ENCODE measurements around the gene SLC13A3. TPM values are rescaled to one million over a fixed set of nuclear protein-coding genes. Genes with fewer than 3 reads are reported as not detected.

Gene SLC13A3
- total RNA-seq, 4 donors from 2014 or later: 5.7 to 11.6 (median 9.3) TPM

DNA sequence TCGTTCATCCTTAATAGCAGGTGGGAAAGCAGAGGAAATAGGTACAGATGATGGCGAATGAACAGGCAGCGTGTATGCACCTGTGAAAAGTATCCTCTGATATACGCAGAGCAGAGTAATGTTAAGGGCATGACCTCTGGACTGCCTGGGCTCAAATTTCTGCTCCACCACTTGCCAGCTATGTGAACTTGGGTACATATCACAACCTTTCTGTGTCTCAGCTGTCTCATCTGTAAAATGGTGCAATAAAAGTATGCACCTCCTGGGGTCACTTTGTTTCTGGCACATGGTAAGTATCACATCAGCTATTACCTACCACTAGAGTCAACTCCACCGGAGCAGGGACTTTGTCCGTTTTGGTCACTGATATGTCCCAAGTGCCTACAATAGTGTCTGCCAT, 103.3 kb downstream of the SLC13A3 start:
- DNase-seq (ENCODE audit: low spot score in 2 of 2): no peak
- Histone ChIP-seq H3K27me3 (peaks cover 0 to 2% of the 10 kb centered on the region in 2 donors), H3K9me3 (no peaks in the 10 kb centered on the region), H3K27ac (no peak overlapping the region), H3K4me3 (no peak overlapping the region), H3K4me1 (peaks cover 0 to 5% (median 0%) of the 10 kb centered on the region in 4 donors), H3K36me3 (no peaks in the 10 kb centered on the region)
- 86 to 87% methylated on average over 6 of the region's 6 CpGs for WGBS, 2 donors
- TF ChIP-seq POLR2A (IDR thresholded peaks at IDR 0.05) (no peak), EP300 (IDR thresholded peaks at IDR 0.05) (no peak)
- TF ChIP-seq, protein P1, sequence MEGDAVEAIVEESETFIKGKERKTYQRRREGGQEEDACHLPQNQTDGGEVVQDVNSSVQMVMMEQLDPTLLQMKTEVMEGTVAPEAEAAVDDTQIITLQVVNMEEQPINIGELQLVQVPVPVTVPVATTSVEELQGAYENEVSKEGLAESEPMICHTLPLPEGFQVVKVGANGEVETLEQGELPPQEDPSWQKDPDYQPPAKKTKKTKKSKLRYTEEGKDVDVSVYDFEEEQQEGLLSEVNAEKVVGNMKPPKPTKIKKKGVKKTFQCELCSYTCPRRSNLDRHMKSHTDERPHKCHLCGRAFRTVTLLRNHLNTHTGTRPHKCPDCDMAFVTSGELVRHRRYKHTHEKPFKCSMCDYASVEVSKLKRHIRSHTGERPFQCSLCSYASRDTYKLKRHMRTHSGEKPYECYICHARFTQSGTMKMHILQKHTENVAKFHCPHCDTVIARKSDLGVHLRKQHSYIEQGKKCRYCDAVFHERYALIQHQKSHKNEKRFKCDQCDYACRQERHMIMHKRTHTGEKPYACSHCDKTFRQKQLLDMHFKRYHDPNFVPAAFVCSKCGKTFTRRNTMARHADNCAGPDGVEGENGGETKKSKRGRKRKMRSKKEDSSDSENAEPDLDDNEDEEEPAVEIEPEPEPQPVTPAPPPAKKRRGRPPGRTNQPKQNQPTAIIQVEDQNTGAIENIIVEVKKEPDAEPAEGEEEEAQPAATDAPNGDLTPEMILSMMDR (IDR thresholded peaks at IDR 0.05): no peak

DNA sequence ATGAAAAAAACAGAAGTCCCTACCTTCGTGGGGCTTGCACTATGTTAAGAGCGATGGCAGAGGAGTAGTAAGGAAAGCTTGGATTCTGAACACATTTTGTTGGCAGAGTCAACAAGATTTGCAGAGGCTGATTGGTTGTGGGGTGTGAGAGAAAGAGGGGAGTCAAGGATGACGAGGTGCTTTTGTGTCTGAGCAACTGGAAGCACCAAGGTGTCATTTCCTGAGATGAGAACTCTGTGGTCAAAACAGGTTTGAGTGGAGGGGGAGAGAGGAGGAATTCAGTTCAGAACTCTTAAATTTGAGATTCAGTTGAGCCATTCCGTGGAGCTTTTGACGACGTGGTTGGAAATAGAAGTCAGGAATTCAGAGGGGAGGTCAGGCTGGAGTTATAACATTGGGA, 104.3 kb downstream of the SLC13A3 start:
- DNase-seq (ENCODE audit: low spot score in 2 of 2): no peak
- no peaks in the 10 kb centered on the region for H3K36me3 ChIP-seq
- TF ChIP-seq POLR2A (IDR thresholded peaks at IDR 0.05) (no peak), EP300 (IDR thresholded peaks at IDR 0.05) (no peak)
- TF ChIP-seq, protein P1 (IDR thresholded peaks at IDR 0.05): no peak
- peaks cover 0 to 5% (median 0%) of the 10 kb centered on the region in 4 donors for H3K4me1 ChIP-seq
- H3K27ac ChIP-seq: no peak overlapping the region
- peaks cover 0 to 9% of the 10 kb centered on the region in 2 donors for H3K27me3 ChIP-seq
- 69 to 71% methylated on average over 6 of the region's 6 CpGs for WGBS, 2 donors
- no peak overlapping the region for H3K4me3 ChIP-seq
- no peaks in the 10 kb centered on the region for H3K9me3 ChIP-seq

DNA sequence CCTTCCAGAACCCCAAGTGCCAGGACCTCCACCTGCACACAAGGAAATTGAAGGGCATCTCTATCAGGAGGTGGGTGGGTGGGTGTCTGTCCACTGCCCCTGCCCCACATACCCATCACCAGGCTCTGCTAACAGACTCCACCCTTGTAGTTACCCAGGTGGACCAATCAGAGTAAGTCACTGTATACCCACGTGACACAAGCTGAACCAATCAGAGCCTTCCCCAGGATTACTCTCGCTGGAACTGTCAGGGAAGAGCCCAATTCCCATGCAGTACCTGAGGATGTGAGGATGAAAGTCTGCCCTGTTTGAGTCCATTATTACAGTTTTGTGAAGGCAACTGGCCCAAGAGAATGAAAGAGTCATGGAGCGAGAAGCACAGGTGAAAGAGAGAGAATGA, 105.0 kb downstream of the SLC13A3 start:
- Histone ChIP-seq H3K9me3 (no peaks in the 10 kb centered on the region), H3K27me3 (peaks cover 0 to 9% of the 10 kb centered on the region in 2 donors), H3K4me3 (no peak overlapping the region), H3K36me3 (no peaks in the 10 kb centered on the region), H3K27ac (no peak overlapping the region), H3K4me1 (peaks cover 0 to 5% (median 0%) of the 10 kb centered on the region in 4 donors)
- TF ChIP-seq, protein P1 (IDR thresholded peaks at IDR 0.05): no peak
- no peak for TF ChIP-seq POLR2A (IDR thresholded peaks at IDR 0.05)
- no peak for TF ChIP-seq EP300 (IDR thresholded peaks at IDR 0.05)
- no peak for DNase-seq (ENCODE audit: low spot score in 2 of 2)
- WGBS, 2 donors: 89 to 91% methylated on average over 3 of the region's 3 CpGs

DNA sequence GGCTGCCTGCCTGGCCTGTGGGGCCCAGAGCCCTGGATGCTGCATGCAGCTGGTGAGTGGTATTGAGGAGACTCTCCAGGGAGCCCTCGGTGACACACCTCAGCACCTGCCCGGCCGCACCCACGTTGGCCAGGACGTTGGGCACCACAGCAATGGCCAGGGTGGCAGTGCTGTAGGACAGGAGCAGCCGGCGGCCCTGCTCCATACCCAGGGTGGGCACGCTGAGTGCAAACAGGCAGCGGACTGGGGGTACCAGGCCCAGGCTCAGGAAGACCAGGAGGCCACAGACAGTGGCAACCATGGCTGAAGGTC, 105.5 kb downstream of the SLC13A3 start:
- H3K9me3 ChIP-seq: no peaks in the 10 kb centered on the region
- H3K4me3 ChIP-seq: no peak overlapping the region
- H3K27ac ChIP-seq: no peak overlapping the region
- H3K36me3 ChIP-seq: no peaks in the 10 kb centered on the region
- peaks cover 0 to 5% (median 0%) of the 10 kb centered on the region in 4 donors for H3K4me1 ChIP-seq
- TF ChIP-seq EP300 (IDR thresholded peaks at IDR 0.05) (no peak), POLR2A (IDR thresholded peaks at IDR 0.05) (no peak)
- TF ChIP-seq, protein P1 (IDR thresholded peaks at IDR 0.05): no peak
- DNase-seq (ENCODE audit: low spot score in 2 of 2): no peak
- H3K27me3 ChIP-seq: peaks cover 0 to 9% of the 10 kb centered on the region in 2 donors
- WGBS, 2 donors: 91 to 95% methylated on average over 9 of the region's 9 CpGs

DNA sequence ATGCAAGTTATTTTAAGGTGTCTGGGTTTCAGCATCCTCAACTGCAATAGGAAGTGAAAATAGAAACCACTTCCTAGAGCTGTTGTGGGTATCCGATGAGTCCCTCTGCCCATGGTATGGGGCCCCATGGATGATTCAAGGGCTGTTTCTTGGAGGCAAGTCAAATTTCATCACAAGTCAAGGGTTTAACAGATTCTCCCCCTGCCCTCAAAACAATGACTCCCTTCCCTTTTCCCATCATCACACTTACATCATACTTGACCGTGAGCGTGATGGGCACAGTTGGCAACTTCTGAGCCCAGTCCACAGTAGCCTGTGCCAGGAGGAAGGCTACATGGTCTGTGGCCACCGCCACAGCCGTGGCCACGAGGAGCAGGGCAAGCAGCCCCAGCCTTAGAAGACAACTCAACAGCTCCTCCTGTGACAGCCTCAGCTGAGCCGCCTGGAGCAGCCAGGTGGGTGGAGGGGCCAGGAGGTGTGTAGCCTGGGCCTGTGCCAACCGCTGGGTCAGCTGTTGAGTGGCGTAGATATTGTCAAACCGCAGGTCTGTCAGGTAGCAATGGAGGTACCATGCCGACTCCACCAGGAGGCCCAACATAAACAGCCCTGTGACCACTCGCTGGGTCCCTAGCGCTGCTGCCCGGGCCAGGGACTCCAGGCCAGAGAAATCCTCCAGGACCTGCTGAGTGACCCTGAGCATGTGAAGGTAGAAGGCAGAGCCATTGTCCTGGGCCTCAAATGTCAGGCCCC, 106.0 kb downstream of the SLC13A3 start:
- no peak overlapping the region for H3K27ac ChIP-seq
- WGBS, 2 donors: 58 to 76% methylated on average over 8 to 14 of the region's 14 CpGs
- peaks cover 0 to 9% of the 10 kb centered on the region in 2 donors for H3K27me3 ChIP-seq
- H3K4me1 ChIP-seq: peaks cover 0 to 5% (median 0%) of the 10 kb centered on the region in 4 donors
- H3K4me3 ChIP-seq: no peak overlapping the region
- no peak for TF ChIP-seq EP300 (IDR thresholded peaks at IDR 0.05)
- no peak for TF ChIP-seq POLR2A (IDR thresholded peaks at IDR 0.05)
- TF ChIP-seq, protein P1 (IDR thresholded peaks at IDR 0.05): no peak
- DNase-seq (ENCODE audit: low spot score in 2 of 2): no peak
- no peaks in the 10 kb centered on the region for H3K9me3 ChIP-seq
- H3K36me3 ChIP-seq: no peaks in the 10 kb centered on the region

All from tibial nerve (tissue), 4 donors.